HG03196 (cell line): ENCODE results near the gene HMCN2.

ENCODE experiments used
- ATAC-seq: cut with Tn5 transposase; IDR thresholded peaks from one replicate; pipeline ENCODE4 v1.9.1; 2021; ENCODE audit not compliant: unreplicated experiment

HMCN2 gene

GRCh38 chr9:130288926-130289690 lies 23.5 kb downstream of the HMCN2 start:
- ATAC-seq = no peak

GRCh38 chr9:130289711-130290241 lies 24.2 kb downstream of the HMCN2 start:
- no peak for ATAC-seq

- no peak for ATAC-seq
Observed at GRCh38 chr9:130290291-130291181, 25.0 kb downstream of the HMCN2 start.

GRCh38 chr9:130291474-130291873 lies 25.9 kb downstream of the HMCN2 start:
- no peak for ATAC-seq

- ATAC-seq = no peak
Observed at GRCh38 chr9:130292106-130292505, 26.5 kb downstream of the HMCN2 start.

GRCh38 chr9:130294664-130295063 lies 29.1 kb downstream of the HMCN2 start:
- no peak for ATAC-seq

GRCh38 chr9:130295431-130295830 lies 29.9 kb downstream of the HMCN2 start:
- no peak for ATAC-seq

- no peak for ATAC-seq
Observed at GRCh38 chr9:130295945-130296782, 30.6 kb downstream of the HMCN2 start.

GRCh38 chr9:130296783-130297055 lies 31.2 kb downstream of the HMCN2 start:
- ATAC-seq = no peak

- no peak for ATAC-seq
Observed at GRCh38 chr9:130297371-130297770, 31.8 kb downstream of the HMCN2 start.

- no peak for ATAC-seq
Observed at GRCh38 chr9:130298662-130299279, 33.2 kb downstream of the HMCN2 start.

GRCh38 chr9:130299785-130300615 lies 34.4 kb downstream of the HMCN2 start:
- ATAC-seq = no peak

- no peak for ATAC-seq
Observed at GRCh38 chr9:130300739-130301138, 35.2 kb downstream of the HMCN2 start.

GRCh38 chr9:130301483-130302286 lies 36.1 kb downstream of the HMCN2 start:
- no peak for ATAC-seq

- ATAC-seq = no peak
Observed at GRCh38 chr9:130302785-130303612, 37.4 kb downstream of the HMCN2 start.

GRCh38 chr9:130303613-130304055 lies 38.1 kb downstream of the HMCN2 start:
- ATAC-seq = no peak

GRCh38 chr9:130304116-130304515 lies 38.6 kb downstream of the HMCN2 start:
- no peak for ATAC-seq

GRCh38 chr9:130304643-130305042 lies 39.1 kb downstream of the HMCN2 start:
- no peak for ATAC-seq
